AG09309 (cell line): ENCODE results near the gene CPLANE1.

Experiments used
- DNase-seq: peaks from one replicate; pipeline ENCODE4 v3.0.0-alpha.2; 2010; ENCODE audit warnings: low read depth
- H3K4me3 ChIP-seq: 2 replicates; pipeline ENCODE4 v1.5.1; 2011; ENCODE audit warnings: mild to moderate bottlenecking, low read depth, low read length, moderate library complexity; ENCODE audit not compliant: control insufficient read depth
- TF ChIP-seq, protein P1 (sequence below): IDR thresholded peaks from 2 replicates; pipeline ENCODE4 v1.5.1; 2011; ENCODE audit warnings: mild to moderate bottlenecking, low read depth, low read length, inconsistent platforms; ENCODE audit not compliant: insufficient read depth, control insufficient read depth; ENCODE audit errors: missing control alignments

The CPLANE1 gene

DNA sequence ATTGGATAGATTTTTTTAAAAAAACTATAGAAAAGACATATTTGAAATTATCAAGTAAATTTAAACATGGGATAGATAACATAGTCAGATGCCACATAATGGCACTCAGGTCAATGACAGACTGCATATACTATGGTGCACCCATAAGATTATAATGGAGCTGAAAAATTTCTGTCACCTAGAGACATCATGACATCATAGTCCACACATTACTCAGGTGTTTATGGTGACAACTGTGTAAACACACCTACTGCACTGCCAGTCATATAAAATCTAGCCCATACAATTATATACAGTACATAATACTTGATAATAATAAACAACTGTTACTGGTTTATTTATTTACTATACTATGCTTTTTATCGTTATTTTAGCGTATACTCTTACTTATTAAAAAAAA, 58.6 kb downstream of the CPLANE1 start:
- TF ChIP-seq, protein P1, sequence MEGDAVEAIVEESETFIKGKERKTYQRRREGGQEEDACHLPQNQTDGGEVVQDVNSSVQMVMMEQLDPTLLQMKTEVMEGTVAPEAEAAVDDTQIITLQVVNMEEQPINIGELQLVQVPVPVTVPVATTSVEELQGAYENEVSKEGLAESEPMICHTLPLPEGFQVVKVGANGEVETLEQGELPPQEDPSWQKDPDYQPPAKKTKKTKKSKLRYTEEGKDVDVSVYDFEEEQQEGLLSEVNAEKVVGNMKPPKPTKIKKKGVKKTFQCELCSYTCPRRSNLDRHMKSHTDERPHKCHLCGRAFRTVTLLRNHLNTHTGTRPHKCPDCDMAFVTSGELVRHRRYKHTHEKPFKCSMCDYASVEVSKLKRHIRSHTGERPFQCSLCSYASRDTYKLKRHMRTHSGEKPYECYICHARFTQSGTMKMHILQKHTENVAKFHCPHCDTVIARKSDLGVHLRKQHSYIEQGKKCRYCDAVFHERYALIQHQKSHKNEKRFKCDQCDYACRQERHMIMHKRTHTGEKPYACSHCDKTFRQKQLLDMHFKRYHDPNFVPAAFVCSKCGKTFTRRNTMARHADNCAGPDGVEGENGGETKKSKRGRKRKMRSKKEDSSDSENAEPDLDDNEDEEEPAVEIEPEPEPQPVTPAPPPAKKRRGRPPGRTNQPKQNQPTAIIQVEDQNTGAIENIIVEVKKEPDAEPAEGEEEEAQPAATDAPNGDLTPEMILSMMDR: no peak
- no peak for DNase-seq
- H3K4me3 ChIP-seq: no peak overlapping the region

DNA sequence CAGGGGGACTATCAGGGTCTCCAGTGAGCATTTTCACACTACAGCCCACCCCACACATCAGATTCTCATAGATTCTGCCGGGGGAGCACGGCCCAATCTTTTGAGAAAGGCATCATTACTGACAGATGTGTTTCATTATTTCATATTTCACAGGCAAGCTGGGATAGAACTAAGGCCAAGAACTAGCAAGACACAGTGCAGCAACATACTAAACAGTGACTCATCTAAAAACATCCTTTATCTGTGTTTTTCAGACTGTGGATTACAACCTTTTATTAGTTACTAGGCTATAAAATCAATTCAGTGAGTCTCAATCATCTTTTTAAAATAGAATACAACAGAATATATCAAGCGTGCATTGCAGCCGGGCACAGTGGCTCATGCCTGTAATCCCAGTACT, 59.8 kb downstream of the CPLANE1 start:
- no peak overlapping the region for H3K4me3 ChIP-seq
- no peak for DNase-seq
- TF ChIP-seq, protein P1: no peak

DNA sequence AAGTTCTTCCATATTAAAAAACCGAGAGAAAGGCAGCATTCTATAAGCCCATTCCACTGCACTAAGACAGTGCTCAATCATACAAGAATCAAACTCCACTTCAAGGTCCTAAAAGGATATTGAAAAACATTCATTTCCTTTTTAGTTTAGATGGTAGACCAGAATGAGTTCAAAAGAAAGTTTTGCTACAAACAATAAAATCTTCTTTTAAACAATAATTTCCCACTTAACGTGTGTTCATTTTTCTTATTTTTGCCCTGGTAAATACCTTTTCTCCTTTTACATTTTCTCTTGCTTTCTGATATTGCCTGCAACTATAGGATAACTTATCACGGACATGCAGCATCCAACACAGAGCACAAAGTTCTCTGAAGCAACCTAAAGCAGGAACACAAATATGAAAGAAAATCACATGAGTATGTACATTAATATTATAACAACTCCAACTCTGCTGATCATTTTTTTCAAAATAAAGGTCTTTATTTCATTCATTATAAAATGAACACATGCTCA, 61.7 kb downstream of the CPLANE1 start:
- H3K4me3 ChIP-seq: no peak overlapping the region
- TF ChIP-seq, protein P1: no peak
- no peak for DNase-seq

DNA sequence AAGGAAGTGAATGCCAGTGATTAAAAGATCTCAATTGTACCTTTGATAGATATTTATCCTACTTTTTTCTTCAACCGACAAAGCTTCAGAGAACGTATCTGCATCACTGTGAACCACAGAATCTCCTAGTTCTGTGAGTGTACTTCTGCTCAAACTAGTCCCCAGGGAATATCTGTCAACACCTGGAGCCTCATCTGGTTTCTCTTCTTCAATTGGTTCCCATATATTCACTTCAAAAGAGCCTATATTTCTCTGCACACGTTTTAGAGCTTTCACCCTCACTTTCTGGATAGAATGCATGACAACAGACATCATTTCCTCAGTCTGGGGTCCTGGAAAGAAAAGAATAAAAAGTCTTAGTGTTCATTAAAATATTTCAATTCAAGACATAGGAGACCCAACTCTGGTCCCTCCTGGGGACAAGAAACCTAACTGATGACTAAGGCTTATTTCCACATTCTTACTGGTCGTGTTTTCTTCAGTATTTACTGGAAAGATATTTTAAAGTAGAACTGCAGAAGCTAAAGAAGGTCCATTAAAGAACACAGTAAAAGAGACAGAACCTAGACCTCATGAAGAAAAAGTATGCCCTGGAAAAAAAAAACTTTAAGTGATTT, 64.3 kb downstream of the CPLANE1 start:
- no peak for DNase-seq
- TF ChIP-seq, protein P1: no peak
- no peak overlapping the region for H3K4me3 ChIP-seq

DNA sequence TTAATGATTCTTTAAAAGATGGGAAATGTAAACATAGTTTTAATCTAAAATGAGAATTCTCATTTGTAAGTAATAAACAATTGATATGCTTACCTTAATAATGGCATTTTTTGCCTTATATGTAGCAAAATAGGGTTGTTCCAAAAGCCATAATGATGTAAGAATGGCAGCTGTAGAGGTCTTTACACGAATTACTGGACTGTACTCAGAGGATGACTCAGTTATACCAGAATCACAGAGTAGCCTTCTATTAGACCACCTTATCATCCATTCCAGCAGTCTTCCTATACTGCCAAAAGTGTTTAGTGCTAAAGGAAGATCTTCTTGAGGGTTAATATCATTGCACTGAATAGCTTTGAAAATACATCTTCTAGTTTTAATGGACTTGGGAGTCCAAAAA, 66.5 kb downstream of the CPLANE1 start:
- H3K4me3 ChIP-seq: no peak overlapping the region
- TF ChIP-seq, protein P1: no peak
- no peak for DNase-seq

DNA sequence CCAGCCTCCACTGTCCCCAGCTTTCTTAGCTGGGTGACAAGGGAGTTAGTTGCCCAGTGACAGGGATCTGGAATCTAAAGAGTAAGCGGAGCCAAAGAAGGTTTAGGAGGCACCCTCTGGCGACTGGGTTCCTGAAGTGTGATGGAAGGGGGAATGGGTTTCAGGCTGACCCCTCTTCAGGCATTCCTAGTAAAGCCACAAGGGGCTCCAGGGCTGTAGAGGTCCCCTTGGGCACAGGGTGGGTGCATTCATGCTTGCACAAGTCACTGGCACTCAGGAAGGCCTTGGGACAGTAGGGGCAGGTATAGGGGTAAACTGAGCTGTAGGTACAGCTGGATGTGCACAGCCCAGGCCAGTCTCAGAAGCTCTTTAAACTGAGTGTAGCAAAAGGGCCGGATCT, 74.2 kb downstream of the CPLANE1 start:
- no peak overlapping the region for H3K4me3 ChIP-seq
- TF ChIP-seq, protein P1: no peak
- no peak for DNase-seq
